ENCODE data around the gene VAV1.

VAV1 gene

GRCh38 chr19:6772028-6772865, at the start of gene VAV1:
VAV1 (plus strand) TSS chr19:6772708; CDS start chr19:6772808, 100 bp downstream.
- peak; percentile 77 for DNase-seq

GRCh38 chr19:6723108-6723618, 49.3 kb upstream of the VAV1 start:
- no peak for DNase-seq

GRCh38 chr19:6723738-6724137, 48.8 kb upstream of the VAV1 start:
- no peak for DNase-seq

- DNase-seq, result no peak
Measured at GRCh38 chr19:6724631-6725492, 47.6 kb upstream of the VAV1 start.

- DNase-seq, result no peak
Measured at GRCh38 chr19:6725513-6726231, 46.8 kb upstream of the VAV1 start.

- no peak for DNase-seq
Measured at GRCh38 chr19:6728346-6728745, 44.2 kb upstream of the VAV1 start.

- DNase-seq, result no peak
Measured at GRCh38 chr19:6729573-6730152, 42.8 kb upstream of the VAV1 start.

- peak; percentile 30 for DNase-seq
Measured at GRCh38 chr19:6730153-6730804, 42.2 kb upstream of the VAV1 start.

GRCh38 chr19:6730941-6731670, 41.4 kb upstream of the VAV1 start:
- no peak for DNase-seq

- DNase-seq, result no peak
Measured at GRCh38 chr19:6731822-6732221, 40.7 kb upstream of the VAV1 start.

- DNase-seq, result no peak
Measured at GRCh38 chr19:6732803-6733337, 39.6 kb upstream of the VAV1 start.

- no peak for DNase-seq
Measured at GRCh38 chr19:6733338-6734095, 39.0 kb upstream of the VAV1 start.

- DNase-seq, result no peak
Measured at GRCh38 chr19:6734096-6734696, 38.3 kb upstream of the VAV1 start.

- no peak for DNase-seq
Measured at GRCh38 chr19:6735181-6735911, 37.2 kb upstream of the VAV1 start.

- DNase-seq, result peak; percentile 50
Measured at GRCh38 chr19:6736169-6736916, 36.2 kb upstream of the VAV1 start.

- DNase-seq, result no peak
Measured at GRCh38 chr19:6736917-6737283, 35.6 kb upstream of the VAV1 start.

- peak; percentile 98 for DNase-seq
Measured at GRCh38 chr19:6737284-6737872, 35.1 kb upstream of the VAV1 start, which contains the start of gene GPR108. GPR108 (minus strand) TSS chr19:6737580; CDS start chr19:6737576, 4 bp downstream.

Measured in activated CD4-positive, alpha-beta T cell treated with anti-CD3 and anti-CD28 coated beads, Interleukin-2, amount 50 U/mL, for 1 hour (primary cell).